ENCODE data around the gene GINS2.

DNA sequence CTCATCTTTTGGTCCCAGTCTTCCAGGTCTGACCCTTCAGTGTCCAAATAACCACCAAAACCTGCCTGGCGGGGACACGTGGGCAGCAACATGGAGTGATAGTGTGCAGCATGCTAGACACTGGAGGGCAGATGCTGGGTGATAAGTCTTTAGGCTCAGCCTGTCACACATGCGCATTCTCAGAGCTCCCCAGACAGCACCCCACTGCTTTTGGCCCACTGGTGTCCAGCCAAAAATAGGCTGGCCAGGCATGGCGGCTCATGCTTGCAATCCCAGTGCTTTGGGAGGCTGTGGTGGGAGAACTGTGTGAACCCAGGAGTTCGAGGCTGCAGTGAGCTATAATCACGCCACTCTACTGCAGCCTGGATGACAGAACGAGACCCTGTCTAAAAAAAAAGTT lies 12.3 kb downstream of the GINS2 start:
- TF ChIP-seq, protein P1, sequence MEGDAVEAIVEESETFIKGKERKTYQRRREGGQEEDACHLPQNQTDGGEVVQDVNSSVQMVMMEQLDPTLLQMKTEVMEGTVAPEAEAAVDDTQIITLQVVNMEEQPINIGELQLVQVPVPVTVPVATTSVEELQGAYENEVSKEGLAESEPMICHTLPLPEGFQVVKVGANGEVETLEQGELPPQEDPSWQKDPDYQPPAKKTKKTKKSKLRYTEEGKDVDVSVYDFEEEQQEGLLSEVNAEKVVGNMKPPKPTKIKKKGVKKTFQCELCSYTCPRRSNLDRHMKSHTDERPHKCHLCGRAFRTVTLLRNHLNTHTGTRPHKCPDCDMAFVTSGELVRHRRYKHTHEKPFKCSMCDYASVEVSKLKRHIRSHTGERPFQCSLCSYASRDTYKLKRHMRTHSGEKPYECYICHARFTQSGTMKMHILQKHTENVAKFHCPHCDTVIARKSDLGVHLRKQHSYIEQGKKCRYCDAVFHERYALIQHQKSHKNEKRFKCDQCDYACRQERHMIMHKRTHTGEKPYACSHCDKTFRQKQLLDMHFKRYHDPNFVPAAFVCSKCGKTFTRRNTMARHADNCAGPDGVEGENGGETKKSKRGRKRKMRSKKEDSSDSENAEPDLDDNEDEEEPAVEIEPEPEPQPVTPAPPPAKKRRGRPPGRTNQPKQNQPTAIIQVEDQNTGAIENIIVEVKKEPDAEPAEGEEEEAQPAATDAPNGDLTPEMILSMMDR (IDR thresholded peaks at IDR 0.05; ENCODE audit: low read length): no peak
- no peak for TF ChIP-seq EZH2 (IDR thresholded peaks at IDR 0.05; ENCODE audit: borderline replicate concordance, low read length)

Data from OCI-LY1 (cell line).